HFFc6 (cell line): Measurements from ENCODE around the gene KIF23. TPM values are rescaled to one million over a fixed set of nuclear protein-coding genes. Genes with fewer than 3 reads are reported as not detected.

Experiments
- DNase-seq: peaks from one replicate; pipeline ENCODE4 v3.0.0-alpha.2; 2018
- H3K27ac Mint-ChIP-seq: 2 replicates; pipeline ENCODE4 v1.8.0; 2020; ENCODE audit warnings: mild to moderate bottlenecking, mixed read lengths
- H3K27me3 Mint-ChIP-seq: 2 replicates; pipeline ENCODE4 v1.8.0; 2021; ENCODE audit warnings: mild to moderate bottlenecking, moderate library complexity, mixed read lengths; ENCODE audit not compliant: insufficient read depth
- H3K36me3 Mint-ChIP-seq: 2 replicates; pipeline ENCODE4 v1.8.0; 2021; ENCODE audit warnings: low read depth, mixed read lengths
- H3K4me1 Mint-ChIP-seq: 2 replicates; pipeline ENCODE4 v1.8.0; 2020; ENCODE audit warnings: low read depth, mixed read lengths
- H3K4me3 Mint-ChIP-seq: 2 replicates; pipeline ENCODE4 v1.8.0; 2020; ENCODE audit warnings: mild to moderate bottlenecking, moderate library complexity, mixed read lengths
- H3K9me3 Mint-ChIP-seq: 2 replicates; pipeline ENCODE4 v1.8.0; 2020; ENCODE audit warnings: mild to moderate bottlenecking, mixed read lengths
- CTCF ChIP-seq: fragments of 200-600 bp; sonication (generic); IDR thresholded peaks from 2 replicates; pipeline ENCODE4 v1.5.0; 2021; ENCODE audit warnings: antibody characterized with exemption, mild to moderate bottlenecking
- total RNA-seq, 6 experiments: library from RNA; stranded (reverse); fragmentation: NEBNext Ultra II Directional; extraction: Animal tissue kit (Norgen Biotek cat#: 25700); gene quantifications; 2 replicates in 1 of 6; 3 replicates in 5 of 6; pipeline ENCODE4 v1.2.3, GENCODE V29; 2021

The KIF23 gene
- total RNA-seq, 6 experiments from 2014 or later, result 37.0 to 74.7 (median 64.6) TPM

DNA sequence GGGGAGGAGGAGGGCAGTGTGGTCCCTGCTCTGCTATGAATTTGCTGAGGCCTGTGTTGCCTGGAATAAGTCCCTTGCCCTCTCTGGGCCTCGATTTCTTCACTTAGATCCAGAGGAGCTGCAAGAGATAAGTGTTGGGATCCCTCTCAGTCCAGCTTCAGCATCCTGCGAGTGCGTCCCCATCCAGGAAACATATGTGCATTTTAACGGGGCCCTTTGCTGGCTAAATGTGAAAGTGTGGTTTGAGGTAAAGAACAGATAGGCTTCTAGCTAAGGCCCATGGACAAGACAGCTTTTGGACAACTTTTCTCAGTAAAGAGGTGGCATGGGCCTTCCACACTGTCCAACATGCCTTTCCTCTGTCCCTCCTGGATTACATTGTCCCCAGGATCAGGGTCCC, 64.9 kb downstream of the KIF23 start:
- peaks cover 15% of the 10 kb centered on the region for H3K4me1 Mint-ChIP-seq
- peaks cover 6% of the 10 kb centered on the region for H3K36me3 Mint-ChIP-seq
- H3K27ac Mint-ChIP-seq, result no peak overlapping the region
- H3K27me3 Mint-ChIP-seq, result peaks cover 9% of the 10 kb centered on the region
- H3K4me3 Mint-ChIP-seq, result no peak overlapping the region
- DNase-seq, result no peak
- peaks cover 9% of the 10 kb centered on the region for H3K9me3 Mint-ChIP-seq
- TF ChIP-seq CTCF, result no peak

DNA sequence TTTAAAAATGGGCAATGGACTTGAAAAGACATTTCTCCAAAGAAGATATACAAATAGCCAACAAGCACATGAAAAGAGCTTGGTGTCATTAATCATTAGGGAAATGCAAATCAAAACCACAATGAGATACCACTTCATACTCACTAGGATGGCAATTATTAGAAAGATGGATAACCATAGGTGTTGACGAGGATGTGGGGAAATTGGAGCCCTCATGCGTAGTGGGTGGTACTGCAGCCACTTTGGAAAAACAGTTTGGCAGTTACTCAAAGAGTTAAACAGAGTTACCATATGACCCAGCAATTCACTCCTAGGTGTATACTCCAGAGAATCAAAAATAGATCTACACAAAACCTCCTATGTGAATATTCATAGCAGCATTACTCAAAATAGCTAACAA, 65.8 kb downstream of the KIF23 start:
- peaks cover 6% of the 10 kb centered on the region for H3K36me3 Mint-ChIP-seq
- H3K27ac Mint-ChIP-seq, result no peak overlapping the region
- peaks cover 6% of the 10 kb centered on the region for H3K4me1 Mint-ChIP-seq
- peaks cover 17% of the 10 kb centered on the region for H3K27me3 Mint-ChIP-seq
- H3K4me3 Mint-ChIP-seq, result no peak overlapping the region
- H3K9me3 Mint-ChIP-seq, result peaks cover 9% of the 10 kb centered on the region
- no peak for DNase-seq
- no peak for TF ChIP-seq CTCF

DNA sequence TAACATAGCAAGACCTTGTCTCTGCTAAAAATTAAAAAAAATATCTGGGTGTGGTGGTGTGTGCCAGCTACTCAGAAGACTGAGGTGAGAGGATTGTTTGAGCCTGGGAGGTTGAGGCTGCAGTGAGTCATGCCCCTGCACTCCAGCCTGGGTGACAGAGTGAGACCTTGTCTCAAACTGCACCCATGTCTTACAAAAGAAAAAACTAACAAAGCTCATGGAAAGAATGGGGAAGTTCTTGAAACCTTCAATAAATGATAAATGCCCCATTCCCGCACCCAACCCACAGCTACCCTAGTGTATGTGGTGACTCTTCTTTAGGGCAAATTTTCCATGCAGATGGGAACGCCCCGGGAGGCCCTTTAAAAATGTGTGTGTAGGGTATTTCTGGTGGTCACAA, 66.8 kb downstream of the KIF23 start:
- Mint-ChIP-seq H3K27ac (no peak overlapping the region), H3K4me1 (no peaks in the 10 kb centered on the region), H3K27me3 (peaks cover 18% of the 10 kb centered on the region)

GRCh38 chr15:69482686-69483256, 68.6 kb downstream of the KIF23 start:
- Mint-ChIP-seq H3K36me3 (peaks cover 6% of the 10 kb centered on the region), H3K9me3 (peaks cover 9% of the 10 kb centered on the region), H3K27ac (no peak overlapping the region), H3K27me3 (peaks cover 18% of the 10 kb centered on the region), H3K4me3 (no peak overlapping the region), H3K4me1 (no peaks in the 10 kb centered on the region)
- no peak for DNase-seq
- no peak for TF ChIP-seq CTCF

More for the DNA sequence above, 66.8 kb downstream of the KIF23 start:
- no peak for DNase-seq
- H3K4me3 Mint-ChIP-seq, result no peak overlapping the region
- peaks cover 9% of the 10 kb centered on the region for H3K9me3 Mint-ChIP-seq
- H3K36me3 Mint-ChIP-seq, result peaks cover 6% of the 10 kb centered on the region
- no peak for TF ChIP-seq CTCF

- Mint-ChIP-seq H3K4me1 (no peaks in the 10 kb centered on the region), H3K27ac (no peak overlapping the region), H3K36me3 (peaks cover under 1% of the 10 kb centered on the region; the same call in 1 of the 2 replicates), H3K27me3 (peaks cover 23% of the 10 kb centered on the region), H3K4me3 (no peak overlapping the region), H3K9me3 (peaks cover 3% of the 10 kb centered on the region; the same call in 1 of the 2 replicates)
- no peak for TF ChIP-seq CTCF
- no peak for DNase-seq
Measured at GRCh38 chr15:69484837-69485236, 70.7 kb downstream of the KIF23 start.
